Inferior parietal cortex (tissue), 1 donor: ENCODE measurements around the gene PAX8.

Experiments used
- DNase-seq: peaks from one replicate; pipeline ENCODE4 v3.0.0-alpha.2; 2016; ENCODE audit errors: extremely low spot score

Gene PAX8

GRCh38 chr2:113264713-113265403 lies 13.9 kb downstream of the PAX8 start:
- DNase-seq, result no peak

DNA sequence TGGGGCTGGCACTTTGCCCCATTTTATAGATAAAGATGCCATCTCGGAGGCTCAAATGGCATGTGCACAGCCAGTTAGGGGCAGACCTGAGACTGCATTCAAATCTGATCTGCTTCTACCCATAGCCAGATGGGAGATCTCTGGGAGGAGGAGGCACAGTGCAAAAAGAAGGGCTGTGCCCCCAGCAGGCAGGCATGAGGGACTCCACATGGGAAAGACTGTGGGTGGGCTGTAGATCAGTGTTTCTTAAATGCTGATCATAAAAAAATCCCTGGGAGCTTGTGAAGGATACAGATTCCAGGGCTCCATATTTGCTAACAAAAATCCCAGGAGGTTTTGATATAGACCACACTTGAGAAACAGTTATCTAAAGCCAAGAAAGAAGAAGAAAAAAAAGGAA lies 15.2 kb downstream of the PAX8 start:
- no peak for DNase-seq

DNA sequence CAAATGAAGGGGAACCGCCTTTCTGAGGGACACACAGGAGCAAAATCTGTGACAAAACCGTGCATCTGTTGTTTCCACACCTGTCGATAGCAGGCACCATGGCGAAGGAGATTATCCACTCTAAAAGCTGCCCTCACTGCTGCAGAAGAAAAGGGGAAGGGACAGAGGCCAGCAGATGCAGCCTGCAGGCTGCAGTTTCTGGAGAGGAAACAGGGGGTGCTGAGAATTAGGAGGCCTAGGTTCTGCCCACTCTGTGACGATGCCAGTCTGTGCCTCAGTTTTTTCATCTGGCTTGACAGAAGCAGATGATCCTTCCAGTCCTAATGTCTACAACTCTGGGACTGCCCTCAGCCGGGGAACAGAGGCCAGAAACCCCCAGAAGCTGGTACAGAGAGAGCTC lies 17.7 kb downstream of the PAX8 start:
- DNase-seq, result no peak

DNA sequence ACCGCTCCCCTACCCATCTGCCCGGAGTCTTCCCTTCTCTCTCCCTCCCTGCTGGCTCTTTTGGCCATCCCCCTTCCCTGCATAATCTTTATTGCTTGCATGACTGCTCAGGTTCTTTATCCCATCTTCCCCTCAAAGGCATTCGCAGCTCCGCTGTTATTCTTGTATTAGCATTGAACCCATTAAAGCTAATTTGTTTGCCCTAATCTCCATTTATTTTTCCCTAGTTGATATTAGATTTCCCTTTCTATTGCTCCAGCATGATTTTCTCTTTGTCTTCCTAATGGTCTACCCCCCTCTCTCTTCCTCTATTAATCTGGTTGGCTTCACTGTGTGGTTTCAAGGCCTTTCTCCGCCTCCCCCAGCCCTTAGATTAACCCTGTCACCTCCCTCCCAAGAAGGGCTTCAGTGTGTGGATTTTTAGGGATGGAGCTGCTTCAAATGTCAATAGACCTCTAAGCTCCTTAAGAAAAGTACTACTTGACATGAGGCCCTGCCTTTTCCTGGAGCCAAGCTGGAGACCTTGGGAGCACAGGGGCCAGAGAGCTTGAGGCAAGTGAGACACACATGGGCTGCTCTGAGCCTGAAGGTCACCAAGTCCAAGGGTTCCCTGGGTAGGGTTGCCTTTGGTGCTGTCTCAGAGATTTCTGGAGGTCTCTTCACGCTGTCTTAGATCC lies 20.1 kb downstream of the PAX8 start:
- no peak for DNase-seq

- DNase-seq, result no peak
Measured at GRCh38 chr2:113257516-113258264, 21.0 kb downstream of the PAX8 start.

DNA sequence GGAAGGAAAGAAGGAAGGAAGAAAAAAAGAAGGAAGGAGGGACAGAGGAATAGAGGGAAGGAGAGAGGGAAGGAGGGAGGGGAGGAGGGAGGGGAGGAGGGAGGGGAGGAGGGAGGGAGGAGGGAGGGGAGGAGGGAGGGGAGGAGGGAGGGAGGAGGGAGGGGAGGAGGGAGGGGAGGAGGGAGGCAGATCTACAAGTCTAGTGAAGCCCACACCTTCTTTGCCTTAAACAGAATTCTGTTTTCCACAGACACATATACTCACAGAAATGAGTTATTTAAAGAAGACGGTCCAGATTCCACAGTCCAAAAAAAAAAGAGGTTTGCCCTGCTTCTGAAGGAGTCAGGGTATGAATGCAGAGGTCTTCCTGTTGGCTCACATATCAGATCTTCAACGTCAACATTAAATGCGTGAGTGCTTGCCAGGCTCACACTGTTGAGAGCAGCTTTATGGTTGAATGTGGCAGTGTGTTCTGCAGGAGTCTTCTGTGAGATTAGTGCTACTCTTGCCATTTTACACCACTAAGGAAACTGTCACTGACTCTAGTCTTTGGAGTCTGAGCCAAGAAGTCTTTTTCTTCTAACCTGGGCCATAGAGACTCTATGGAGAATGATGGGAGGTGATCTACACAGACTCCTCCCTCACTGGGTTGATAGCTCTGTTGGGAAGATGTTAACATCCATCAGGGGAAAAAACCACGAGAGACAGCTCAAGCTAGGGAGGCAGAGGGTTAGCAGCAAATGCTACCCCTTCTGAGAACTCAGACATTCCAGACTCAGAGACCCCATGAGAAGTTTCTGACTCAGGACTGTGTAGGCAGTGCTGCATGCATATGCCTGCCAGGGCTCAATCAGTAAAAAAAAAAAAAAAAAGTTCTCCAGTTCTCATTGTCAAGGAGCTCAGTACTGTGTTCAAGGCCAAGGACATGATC lies 23.3 kb downstream of the PAX8 start:
- DNase-seq, result no peak

GRCh38 chr2:113253453-113253852 lies 25.3 kb downstream of the PAX8 start:
- no peak for DNase-seq

DNA sequence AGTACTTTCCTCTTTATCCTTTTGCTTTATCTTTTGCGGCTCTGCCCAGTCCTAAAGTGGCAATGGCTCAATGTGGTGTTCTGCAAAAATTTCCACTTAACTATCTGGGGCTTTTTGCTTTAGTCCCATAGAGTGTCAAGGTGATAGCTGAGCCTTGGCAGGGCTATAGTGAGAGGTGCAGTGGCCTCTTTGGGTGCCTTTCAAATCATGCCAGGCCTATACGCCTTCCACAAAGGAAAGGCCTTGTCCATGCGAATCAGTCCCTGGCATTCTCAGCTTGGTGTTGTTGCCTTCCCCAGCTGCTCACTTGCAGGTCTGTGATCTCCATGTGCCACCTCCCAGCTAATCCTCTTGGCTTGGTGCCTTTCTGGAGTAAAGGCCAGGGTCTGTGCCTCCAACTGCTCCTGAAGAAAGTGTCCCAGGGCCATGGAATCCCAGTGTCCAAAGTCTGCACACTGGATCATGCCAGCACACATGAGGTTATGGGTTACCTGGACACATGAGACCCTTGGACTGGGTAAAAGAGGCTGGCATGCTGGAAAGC lies 26.6 kb downstream of the PAX8 start:
- DNase-seq, result no peak

- no peak for DNase-seq
Measured at GRCh38 chr2:113251118-113251517, 27.6 kb downstream of the PAX8 start.

DNA sequence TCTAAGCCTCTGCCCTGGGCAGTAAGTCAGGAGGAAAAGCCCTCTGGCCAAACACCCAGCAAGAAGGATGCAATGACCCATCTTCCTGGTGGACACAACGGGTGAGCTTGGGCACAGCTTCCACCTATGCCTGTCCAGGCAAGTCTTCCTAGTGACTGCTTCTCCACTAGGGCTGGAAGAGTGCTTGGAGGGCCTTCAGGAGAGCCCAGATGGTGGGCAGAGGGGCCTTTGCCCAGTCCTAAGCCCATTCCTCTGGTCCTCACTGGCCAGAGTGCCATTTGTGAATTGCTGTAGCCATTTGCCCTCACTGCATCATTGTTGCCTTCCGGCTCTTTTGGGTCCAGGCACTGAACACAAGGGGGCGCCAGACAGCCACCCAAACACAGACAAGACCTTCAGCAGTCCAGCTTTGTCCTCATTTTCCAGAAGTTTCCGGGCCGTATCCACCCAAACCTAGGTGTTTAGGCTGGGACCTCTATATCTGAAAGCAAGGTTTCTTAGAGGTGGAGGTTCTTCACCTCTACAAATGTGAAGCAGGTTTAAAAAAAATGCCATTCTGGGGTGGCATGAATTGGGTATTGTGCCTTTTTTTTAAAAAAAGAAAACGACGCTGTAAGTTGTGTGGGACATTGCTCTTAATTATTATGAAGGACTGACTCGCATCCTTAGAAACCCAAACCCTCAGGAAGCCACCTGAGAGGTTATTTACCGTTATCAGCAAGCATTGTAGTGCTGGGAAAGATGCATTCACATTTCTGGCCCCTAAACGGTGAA lies 29.5 kb downstream of the PAX8 start:
- DNase-seq, result peak; percentile 73

DNA sequence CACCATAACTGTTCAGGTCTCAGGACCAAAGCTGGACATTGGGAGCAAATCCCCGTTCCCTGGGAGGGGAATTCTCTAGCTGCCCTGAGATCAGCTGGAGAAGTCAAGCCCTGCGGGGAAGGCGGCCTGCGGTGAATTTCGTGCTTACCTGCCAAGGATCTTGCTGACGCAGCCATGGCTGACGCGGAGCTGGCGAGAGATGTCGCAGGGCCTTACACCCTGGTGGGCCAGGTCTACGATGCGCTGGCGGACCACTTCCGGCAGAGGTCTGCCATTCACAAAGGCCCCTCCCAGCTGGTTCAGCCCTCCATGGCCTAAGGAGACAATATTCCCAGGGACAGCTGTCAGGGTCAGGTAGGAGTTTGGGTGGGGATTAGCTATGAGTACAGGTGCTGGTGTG lies 32.1 kb downstream of the PAX8 start:
- no peak for DNase-seq

DNA sequence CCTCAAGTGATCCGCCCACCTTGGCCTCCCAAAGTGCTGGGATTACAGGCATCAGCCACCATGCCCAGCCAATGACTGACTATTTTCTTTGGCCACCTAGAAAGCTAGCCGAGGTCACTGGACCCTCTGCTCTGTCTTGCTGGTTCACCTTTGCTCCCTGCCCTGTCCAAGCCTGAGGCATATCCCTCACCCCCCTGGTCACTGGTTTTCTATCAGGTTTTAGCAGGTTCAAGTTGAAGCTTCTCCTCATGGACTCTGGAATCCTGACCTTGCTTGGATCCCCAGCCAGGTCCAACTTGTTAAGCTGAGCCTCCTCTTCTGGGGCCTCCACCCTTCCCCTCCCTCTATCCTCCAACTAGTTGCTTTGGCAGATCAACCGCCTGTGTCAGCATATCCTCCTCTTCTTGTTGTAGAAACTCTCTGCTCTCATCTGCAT lies 33.4 kb downstream of the PAX8 start:
- DNase-seq, result no peak

- no peak for DNase-seq
Measured at GRCh38 chr2:113242327-113242726, 36.4 kb downstream of the PAX8 start.

DNA sequence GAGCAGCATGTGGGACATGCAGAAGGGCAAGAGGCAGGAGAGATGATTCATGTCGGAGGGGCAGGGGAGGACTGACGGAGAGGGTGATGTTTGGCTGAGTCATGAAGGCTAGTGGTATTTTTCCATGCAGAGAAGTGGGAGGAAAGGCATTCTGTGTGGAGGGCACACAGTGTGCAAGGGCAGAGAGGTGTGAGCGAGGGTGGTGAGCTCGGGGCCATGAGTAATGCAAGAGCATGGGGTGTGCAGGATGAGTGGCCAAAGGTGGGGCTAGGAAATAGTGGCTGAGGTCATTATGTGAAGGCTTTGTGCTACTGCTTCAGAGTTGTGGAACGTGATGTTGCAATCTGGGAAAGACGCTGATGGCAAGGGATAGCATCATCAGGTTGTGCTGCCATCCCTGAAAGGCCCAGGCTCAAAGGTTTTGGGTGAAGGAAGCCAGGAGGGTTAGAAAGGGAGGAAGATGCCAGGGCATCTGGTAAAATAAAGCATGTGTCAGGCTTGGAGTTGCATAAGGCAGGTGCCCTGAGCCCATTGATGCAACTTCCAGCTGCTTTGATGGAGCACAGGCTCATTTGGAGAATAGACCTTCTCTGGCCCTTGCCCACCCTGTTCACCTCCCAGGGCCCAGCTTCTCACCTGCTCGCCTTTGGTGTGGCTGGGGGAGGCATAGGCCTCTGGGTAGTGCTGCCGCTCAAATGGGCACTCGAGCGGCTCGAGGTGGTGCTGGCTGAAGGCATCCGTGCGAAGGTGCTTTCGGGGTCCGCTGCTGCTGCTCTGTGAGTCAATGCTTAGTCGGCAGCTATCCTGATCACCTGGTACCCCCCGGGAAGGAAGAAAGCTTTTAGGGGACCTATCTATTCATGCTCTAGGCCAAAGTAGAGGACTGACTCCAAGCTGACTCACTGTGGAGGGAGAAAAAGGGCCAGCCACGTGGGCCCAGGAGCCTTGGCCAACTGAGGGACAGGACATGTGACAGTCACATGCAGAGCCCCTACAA lies 37.5 kb downstream of the PAX8 start:
- DNase-seq, result peak; percentile 36

GRCh38 chr2:113240150-113240914 lies 38.4 kb downstream of the PAX8 start:
- peak; percentile 65 for DNase-seq

DNA sequence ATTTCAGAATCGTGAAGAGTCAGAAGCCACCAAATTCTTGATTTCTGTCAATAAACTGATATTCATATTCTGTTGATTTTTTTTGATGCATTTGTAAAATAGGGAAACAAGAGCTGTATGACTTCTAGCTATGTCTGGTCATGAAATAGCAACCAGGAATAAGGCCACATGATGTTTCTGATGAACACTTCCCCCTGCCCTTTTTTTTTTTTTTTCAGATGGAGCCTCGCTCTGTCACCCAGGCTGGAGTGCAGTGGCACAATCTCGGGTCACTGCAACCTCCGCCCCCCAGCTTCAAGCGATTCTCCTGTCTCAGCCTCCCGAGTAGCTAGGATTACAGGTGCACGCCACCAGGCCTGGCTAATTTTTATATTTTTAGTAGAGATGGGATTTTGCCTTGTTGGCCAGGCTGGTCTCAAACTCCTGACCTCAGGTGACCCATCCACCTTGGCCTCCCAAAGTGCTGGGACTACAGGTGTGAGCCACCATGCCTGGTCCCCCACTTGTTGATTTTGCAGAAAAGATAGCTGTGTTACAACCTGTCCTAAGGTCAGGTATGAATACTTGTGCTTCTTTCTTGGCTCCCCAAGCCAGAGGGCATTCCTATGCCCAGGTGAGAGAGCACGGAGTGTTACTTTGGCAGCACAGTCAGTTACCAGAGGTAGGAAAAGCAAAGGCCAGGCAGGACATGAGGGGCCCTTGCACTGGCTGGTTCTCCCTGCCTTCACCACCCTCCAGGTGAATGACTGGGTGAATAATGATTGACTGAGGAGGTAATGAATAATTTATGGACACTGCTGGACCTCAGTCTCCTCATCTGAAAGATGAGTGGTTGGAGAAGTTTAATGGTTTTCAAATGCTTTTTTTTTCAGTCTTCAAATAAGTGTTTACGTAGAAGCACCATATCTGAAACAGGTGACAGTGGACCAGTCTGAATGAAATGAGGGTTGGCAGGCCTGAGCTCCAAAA lies 39.6 kb downstream of the PAX8 start:
- no peak for DNase-seq

GRCh38 chr2:113237604-113238160 lies 41.0 kb downstream of the PAX8 start:
- DNase-seq, result no peak
